ENCODE data around the gene RHOB.
"Not testable (repeated sequence)": the region's sequence is repeated elsewhere in the genome, so short reads cannot be mapped to it uniquely, and the experiment has no call there.

The RHOB gene

DNA sequence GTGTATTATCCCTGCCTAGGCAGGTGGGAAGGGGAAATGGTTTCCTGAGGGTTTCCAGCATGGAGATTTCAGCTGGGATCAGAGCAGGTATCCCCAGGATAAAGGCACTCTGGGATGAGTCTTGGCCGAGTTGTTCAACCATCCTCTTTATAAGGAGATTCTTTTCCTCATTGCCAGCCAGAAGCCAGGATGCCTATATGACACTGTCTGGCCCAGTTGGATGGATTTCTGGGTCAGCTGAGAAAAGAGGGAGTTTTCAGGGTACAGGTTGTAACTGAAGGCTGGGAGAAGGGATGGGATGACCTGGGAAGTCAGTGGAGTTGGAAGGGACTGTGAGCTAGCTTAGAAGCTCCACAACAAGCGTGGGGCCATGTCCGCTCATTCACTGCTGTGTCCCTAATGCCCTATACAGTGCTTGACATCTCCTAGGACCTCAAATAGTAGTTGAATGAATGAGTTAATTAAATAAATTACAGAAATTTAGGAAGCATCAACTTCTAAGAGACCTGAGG lies 8.3 kb downstream of the RHOB start:
- FAIRE-seq, result no peak

DNA sequence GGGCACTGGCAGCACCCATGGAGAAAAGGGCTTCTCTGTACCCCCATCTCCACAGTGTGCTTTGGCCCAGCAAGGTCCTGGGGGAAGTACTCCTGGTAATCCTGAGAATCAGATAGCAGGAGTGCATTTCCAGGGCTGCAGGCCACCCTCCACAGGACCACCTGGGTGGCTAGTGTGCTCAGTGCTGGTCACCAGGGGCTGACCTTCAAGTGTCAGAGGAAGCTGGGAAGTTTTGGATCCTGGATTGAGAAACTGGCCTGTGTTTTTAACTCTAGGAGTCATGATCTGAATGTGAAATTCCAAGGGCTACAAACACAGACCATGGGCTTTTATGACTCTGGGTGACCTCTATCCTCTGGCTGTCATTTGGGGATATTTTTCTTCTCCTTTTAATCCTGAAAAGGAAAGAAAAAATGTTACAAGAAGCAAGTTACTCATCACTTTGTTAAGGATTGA lies 9.3 kb downstream of the RHOB start:
- no peak for FAIRE-seq

DNA sequence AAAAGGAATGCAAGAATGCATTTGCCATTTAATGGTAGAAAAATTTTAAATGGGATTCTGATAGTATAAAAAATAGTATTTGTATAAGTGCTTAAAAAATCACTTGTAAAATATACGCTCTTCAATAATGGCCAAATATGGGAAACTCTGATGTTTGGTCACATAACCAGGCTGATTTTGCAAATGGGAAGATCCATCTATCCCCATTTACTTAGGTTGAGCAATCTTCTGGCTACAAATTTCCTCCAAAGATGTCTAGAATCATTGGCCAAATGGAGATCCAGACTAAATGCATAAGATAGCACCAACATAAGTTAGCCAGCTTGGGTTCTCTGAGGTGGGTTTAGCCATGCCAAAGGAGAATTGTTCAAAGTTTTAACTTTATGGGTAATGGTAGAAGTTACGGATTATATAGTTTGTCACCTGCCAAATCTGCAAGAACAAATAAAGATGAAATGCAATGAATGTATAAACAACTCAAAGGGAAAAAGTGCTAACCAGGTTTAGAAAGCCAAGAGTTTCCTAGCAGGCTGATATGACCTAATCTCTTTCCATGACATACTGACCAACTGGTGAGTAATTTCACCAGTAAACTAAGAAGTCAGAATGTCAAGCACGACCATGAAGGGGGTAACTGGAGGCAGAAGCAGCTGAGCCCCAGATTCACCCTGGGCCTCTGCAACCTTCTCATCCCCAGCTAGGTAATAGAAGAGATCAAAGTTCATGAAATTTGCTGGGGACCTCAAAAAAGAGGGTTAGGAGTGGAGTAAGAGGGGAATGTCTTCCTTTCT lies 10.0 kb downstream of the RHOB start:
- FAIRE-seq, result no peak

DNA sequence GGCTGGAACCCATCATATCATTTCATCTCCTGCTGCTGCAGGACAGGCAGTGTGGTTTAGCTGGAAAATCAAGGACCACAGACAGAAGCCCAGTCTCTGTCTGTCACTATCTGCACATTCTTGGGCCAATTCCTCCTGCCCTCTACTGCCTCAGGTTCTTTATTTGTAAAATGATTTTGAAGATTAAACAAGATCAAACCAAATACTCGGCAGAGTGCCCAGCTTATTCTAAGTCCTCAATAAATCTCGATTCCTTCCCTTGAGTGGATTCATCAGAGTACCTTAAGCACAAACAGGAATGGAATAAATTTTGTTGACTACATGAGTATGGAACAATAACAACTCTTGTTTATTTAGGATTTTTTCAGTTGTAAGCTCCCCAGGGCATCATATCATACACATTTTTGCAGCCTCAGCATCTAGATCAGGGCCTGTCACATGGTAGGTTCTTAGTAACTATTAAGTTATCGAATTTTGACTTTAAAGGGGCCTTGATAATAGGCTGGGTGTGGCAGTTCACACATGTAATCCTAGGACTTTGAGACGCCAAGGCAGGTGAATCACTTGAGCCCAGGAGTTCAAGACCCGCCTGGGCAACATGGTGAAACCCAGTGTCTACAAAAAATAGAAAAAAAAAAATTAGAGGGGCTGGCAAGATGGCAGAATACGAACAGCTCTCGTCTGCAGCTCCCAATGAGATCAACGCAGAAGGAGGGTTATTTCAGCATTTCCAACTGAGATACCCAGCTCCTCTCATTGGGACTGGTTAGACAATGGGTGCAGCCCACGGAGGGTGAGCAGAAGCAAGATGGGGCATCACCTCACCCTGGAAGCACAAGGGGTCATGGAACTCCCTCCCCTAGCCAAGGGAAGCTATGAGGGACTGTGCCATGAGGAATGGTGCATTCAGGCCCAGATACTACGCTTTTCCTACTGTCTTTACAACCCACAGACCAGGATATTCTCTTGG lies 11.1 kb downstream of the RHOB start:
- FAIRE-seq, result no peak

DNA sequence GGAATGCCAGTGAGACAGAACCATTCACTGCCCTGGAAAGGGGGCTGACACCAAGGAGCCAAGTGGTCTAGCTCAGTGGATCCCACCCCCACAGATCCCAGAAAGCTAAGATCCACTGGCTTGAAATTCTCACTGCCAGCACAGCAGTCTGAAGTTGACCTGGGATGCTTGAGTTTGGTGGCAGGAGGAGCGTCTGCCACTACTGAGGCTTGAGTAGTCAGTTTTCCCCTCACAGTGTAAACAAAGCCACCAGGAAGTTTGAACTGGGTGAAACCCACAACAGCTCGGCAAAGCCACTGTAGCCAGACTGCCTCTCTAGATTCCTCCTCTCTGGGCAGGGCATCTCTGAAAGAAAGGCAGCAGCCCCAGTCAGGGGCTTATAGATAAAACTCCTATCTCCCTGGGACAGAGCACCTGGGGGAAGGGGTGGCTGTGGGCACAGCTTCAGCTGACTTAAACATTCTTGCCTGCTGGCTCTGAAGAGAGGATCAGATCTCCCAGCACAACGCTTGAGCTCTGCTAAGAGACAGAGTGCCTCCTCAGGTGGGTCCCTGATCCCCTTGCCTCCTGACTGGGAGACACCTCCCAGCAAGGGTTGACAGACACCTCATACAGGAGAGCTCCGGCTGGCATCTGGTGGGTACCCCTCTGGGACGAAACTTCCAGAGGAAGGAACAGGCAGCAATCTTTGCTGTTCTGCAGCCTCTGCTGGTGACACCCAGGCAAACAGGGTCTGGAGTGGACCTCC lies 12.0 kb downstream of the RHOB start:
- not testable (repeated sequence) for FAIRE-seq

DNA sequence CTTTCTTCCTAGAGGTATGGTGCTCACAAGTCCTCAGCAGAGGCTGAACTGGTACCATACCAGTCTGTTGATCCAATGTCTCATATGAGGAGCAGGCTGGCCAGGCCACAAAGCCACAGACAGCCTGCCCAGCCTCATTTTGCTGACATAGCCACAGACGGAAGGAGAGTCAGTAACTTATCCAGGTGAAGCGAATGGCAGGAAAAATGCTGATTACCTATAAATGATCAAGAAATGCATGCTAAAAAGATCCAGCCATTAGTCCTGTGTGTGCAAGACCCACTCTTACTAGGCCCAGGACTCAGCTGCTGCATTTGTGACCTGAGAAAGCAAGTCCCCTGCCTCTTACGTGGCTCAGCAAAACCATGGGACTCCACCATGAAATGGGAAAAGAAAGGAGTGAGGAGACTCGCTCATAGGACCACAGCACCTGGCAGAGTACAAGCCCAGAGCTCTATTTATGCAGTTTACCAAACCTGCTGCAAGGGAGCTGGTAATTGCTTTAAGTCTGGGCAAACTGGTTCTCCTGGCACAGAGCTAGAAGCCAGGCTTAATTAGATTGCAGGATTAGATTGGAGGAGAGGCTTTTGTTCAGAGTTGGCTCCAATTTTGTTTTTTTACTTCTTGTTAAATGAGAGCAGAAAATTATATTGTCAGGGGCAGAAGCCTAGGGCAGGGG lies 19.0 kb downstream of the RHOB start:
- no peak for FAIRE-seq

DNA sequence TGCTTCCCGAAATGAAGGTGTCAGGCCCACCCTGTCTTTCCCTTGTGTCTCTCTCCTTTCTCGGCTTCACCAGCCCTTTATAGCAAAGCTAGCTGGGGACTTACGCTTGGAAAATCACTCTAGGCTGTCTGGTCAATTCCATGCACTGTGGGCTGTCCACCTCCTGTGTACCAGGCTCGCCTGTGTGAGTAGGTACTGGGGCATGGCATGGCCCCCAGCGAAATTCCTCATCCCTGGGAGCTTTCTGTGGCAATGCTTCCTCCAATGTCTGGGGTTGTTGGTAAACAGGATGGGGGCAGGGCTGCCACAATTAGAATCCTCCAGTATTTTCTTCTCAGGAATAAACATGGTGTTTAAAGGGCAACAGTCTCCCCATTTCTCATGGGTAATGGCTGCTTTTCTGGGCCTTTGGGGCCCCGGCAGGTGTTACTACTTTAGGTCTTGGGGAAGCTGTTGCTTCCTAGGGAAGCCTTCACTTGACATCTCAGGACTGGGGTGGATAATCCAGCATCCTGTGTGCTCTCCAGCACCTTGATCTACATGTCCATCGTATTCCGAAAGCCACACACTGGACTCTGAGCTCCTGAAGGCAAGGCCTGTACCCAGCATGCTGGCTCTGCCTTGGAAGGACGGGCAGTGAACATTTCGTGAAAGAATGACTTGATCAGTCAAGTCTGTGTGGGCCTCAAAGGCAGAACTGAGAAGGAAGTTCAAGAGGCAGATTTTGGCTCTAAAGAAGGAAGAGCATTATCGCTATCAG lies 21.1 kb downstream of the RHOB start:
- FAIRE-seq, result no peak

DNA sequence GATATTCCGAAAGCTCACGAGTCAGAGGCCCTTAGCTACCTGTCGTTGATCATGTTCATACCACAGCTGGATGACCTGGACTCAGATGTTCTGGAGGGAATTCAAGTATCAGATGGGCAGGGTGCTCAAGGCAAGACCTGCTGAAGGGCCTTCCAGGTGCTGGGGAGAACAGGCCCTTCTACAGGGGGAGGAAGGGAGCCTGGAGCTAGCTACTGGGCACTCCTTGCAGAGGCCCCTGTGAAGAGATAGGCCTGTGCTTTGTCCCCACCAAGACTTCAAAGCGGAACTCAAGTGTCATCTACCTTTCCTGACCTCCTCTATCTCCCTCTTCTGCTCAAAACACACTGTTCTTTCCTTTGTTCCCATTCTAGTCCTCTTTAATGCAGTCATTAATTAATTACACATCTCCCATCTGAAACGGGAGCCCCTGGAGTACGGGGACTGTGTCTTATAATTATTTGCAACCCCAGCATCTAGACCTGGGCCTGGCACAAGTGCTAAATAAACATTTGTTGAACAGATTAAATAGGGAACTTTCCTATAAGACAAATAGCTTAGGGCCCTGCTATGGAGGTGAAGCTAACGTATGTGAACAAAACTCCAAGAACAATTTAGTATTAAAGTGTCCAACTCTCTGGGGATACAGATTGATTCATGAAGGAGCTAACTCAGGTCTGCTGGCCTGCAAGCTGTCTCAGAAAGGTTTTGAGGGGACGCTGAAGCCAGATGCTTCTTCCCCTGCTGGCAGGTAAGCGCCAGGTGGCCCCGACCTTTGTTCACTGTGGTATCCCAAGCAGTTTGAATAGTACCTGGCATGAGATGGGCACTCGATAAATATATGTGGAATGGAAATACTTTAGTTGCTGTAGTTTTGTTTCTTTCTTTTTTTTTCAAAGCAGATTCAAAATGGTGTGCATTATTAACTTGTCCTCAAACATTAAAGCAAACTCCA lies 22.0 kb downstream of the RHOB start:
- no peak for FAIRE-seq

DNA sequence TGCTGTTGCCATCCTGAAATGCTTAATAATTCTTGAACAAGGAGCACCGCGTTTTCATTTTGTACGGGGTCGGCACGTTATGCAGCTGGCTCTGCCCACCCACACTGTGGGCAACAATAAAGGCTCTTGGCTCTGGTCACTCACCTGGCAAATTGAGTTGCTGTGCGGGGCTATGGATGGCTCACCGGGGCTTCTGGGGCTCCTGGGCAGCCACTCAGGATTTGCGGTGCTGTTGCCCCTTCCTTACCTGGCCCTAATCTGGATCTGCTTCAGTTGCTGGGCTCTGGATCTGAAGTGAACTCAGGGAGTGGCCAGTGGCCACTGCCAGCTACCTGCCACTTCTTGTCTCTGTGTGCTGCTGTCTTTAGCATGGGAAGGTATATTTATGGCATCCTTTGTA lies 22.7 kb downstream of the RHOB start:
- no peak for FAIRE-seq

DNA sequence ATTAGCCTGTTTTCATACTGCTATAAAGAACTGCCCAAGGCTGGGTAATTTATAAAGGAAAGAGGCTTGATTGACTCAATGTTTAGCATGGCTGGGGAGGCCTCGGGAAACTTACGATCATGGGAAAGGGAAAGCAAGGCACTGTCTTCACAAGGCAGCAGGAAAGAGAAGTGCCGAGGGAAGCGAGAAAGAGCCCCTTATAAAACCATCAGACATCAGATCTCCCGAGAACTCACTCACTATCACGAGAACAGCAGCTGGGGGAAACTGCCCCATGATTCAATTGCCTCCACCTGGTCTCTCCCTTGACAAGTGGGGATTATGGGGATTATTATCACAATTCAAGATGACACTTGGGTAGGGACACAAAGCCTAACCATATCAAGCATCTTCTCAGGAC lies 23.3 kb downstream of the RHOB start:
- no peak for FAIRE-seq

DNA sequence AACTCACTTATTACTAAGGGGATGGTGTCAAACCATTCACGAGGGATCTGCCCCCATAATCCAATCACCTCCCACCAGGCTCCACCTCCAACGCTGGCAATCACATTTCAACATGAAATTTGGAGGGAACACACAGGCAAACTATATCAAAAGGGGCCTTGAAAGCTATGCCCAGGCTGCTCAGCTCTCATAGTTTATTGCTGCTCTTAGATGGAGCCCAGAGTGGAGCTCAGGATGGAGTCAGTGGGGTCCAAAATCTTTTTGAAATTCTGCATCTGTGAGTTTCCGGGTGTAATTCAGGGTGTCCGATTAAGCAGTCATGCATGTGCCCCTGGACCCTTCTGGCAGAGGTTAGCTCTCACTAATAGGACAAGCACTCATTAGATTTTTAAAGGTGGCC lies 24.3 kb downstream of the RHOB start:
- no peak for FAIRE-seq

DNA sequence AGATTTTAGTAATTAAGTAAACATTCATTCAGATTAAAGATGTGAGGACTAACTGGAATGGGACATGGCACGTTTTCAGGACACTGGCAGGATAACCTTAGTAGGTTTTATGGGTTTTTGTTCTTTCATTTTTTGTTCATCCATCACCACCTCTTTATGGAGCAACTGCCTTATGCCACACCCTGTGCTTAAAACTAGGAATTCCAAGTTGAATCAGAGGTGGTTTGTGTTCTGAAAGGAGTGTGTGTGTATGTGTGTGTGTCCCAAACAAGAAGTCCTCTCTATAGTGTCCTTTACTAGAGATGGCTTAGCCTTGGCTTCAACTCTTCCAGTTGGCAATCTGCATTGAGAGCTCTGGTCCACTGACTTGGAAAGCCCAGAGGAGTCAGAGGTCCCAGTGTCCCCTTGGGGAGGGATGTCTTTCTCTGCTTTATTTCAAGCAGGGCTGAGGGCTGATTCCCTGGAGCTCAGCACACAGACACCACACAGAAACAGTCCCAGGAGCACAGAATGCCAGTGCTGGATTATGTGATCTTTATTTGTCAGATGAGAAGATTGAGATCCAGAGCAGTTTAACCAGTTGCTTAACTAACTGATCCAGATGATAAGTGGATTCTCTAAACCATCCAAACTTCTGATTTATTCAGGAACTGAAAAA lies 25.2 kb downstream of the RHOB start:
- no peak for FAIRE-seq

DNA sequence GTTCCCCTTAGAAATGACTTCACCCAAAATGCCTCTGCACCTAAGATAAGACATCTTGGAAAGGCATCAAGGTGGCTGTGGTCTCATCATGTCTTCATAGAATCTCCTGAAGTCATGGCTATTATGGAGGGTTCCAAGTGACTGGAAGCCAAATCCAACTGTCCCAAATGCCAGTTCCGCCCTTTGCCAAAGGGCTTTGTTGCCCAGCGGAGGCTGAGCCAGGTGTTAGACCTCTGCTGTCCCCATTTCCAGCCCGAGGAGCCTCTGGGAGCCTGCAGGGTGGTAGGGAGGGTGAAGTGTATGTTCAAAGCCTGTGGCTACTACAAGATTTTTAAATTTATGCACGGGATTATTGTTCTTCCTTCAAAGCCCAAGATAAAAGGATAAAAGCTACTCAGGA lies 25.7 kb downstream of the RHOB start:
- no peak for FAIRE-seq

DNA sequence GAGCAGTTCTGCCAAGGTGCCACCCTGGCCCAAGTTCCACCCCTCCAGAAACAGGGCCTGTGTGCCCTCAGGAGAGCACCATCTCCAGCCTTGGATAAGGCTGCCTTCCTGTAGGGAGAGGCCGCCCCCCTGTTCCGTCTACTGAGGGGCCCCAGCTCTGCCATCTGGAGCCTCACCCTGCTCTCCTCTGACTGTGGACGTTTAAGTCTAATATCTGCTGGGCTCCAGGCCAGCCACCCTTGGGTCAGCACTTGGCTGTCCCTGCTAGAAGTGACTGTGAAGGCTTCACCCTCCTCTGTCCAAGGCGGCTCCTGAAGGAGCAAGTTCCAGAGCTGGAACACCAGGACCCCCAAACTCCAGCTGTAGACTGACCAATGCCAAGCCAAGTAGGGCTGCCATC lies 26.3 kb downstream of the RHOB start:
- no peak for FAIRE-seq

DNA sequence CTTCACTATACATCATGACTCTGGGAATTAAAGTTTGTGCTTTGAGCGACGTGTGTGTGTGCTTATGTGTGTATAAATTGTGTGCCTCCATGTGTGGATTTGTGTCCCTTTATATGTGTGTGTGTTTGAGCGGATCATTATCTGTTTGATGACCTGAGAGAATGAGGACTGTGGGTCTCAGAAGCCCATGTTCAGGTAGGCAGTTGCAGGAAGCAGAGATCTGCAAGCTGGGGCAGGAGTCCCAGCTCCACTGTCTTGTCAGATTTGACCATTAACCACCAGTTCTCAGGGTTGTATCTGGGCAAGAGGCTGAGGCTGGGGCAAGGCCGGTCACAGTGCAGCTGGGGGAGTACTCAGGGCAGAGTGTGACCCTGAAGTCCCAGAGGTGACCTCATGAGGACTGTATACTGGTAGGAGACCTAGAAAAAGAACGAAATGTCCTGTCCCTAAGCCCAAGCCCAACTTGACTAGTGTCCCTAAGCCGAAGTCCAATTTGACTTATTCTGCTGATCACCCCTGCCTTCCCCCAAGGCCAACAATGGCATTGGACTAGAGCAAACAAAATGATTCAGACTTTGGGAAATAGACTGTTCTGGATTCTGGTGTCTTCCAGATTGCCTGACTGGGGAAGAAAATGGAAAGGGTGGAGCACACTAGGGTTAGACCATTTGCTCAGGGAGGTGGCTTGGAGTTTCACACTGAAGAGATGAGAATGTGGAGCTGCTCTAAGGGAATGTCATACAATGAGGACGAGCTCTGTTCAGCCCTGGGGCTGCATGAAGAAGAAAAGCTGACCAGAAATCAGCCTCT lies 28.1 kb downstream of the RHOB start:
- no peak for FAIRE-seq

DNA sequence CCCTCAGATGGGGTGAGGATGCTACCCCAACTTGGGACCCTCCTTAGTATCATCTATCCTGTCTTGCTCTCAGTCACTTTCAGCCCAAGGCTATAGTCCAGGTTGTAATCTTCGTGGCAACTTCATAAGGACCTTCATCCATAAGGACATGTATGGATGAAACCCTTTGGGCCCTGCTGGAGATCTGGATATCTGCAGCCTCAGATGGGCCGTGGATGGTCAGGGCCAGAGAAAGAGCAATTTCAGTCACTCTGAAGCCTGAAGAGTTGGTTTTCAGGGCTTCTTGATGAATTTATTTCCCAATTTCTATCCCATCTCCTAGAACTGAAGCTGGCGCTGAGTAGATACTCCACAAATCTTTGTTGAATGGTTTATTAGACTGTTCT lies 28.7 kb downstream of the RHOB start:
- FAIRE-seq, result no peak

DNA sequence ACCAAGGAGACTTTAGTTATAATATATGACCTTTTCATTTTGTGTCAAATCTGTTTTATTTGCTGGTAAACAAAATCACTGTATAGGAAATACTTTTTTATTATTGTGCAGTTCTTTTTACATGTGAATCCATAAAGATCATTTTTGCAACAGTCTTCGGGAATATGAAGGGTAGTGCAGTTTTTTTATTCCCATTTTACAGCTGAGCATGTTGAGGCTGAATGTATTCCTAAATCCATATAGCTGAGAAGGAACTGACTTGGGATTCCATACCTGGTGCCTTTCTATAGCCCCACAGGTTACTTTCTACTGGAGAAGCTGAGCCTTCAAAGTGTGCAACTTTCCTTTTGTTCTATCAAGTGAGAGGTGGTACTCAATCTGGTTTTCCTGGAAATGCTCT lies 29.6 kb downstream of the RHOB start:
- FAIRE-seq, result no peak

DNA sequence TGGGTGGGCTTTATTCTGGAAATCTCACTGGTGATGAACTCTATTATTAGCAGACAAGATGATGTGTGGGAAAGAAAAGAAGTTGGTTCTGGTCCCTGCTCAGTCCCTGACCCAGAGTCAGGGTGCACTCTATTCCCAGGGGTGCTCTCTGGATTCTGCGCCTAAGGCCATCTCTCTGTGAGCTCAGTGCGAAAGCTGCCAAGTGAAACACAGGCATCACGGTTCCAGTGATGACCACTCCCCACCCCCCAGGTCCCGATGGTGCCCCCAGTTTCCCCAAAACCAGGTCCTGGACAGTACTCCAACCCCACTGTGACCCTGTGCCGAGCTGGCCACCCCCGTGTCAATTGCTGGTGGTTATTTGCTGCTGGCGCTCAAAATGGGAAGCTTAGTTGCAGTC lies 30.1 kb downstream of the RHOB start:
- no peak for FAIRE-seq

DNA sequence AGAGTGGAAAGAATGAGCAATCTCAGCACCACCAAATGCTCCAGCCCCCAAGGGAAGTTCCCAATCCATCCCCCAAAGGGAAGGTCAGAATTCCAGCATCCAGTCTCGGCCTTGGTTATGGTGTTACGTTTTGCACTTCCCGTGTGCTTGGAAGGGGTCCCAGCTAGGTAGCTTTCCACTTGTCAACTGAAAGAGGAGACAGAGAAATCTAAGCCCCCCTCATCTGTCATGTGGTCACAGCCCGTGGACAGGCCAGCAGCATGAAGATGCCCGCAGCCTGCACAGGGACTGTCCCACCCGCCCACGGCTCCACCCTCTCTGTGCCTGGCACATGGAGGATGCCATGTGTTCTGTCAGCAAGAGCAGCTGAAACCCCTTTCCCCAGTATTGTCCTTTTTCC lies 32.1 kb downstream of the RHOB start:
- no peak for FAIRE-seq
